HepG2 (cell line): ENCODE results near the gene CCNF. TPM values are rescaled to one million over a fixed set of nuclear protein-coding genes. Genes with fewer than 3 reads are reported as not detected.
A peak's percentile ranks its signal among the peaks of the same experiment; 100 is the strongest.

Experiments used
- HIVEP1 ChIP-seq: sonication (generic); formaldehyde crosslinking; IDR thresholded peaks from 2 replicates; pipeline ENCODE4 v1.4.0; 2020; ENCODE audit warnings: mild to moderate bottlenecking, missing genetic modification reagents
- HNRNPLL ChIP-seq: fragments of 200-400 bp; formaldehyde crosslinking; IDR thresholded peaks from 2 replicates; pipeline ENCODE4 v1.6.1; 2017; ENCODE audit warnings: mild to moderate bottlenecking, low read depth, low read length; ENCODE audit not compliant: poor library complexity, severe bottlenecking
- SAP130 ChIP-seq: IDR thresholded peaks from 2 replicates; pipeline ENCODE4 v1.6.1; 2016; ENCODE audit warnings: low read depth
- SYNCRIP ChIP-seq: fragments of 200-400 bp; formaldehyde crosslinking; IDR thresholded peaks from 2 replicates; pipeline ENCODE4 v1.6.1; 2018; ENCODE audit warnings: mild to moderate bottlenecking, low read depth, low read length; ENCODE audit not compliant: insufficient read depth
- TAF15 ChIP-seq: fragments of 200-400 bp; formaldehyde crosslinking; IDR thresholded peaks from one replicate; pipeline ENCODE4 v1.6.1; 2018; ENCODE audit warnings: mild to moderate bottlenecking, low read depth, low read length; ENCODE audit not compliant: poor library complexity, severe bottlenecking
- XBP1 ChIP-seq: sonication (generic); formaldehyde crosslinking; IDR thresholded peaks from 2 replicates; pipeline ENCODE4 v1.5.0; 2020; ENCODE audit warnings: missing genetic modification reagents
- ZBTB7B ChIP-seq: sonication (generic); formaldehyde crosslinking; IDR thresholded peaks from 2 replicates; pipeline ENCODE4 v1.4.0; 2020; ENCODE audit warnings: missing genetic modification reagents
- ZNF572 ChIP-seq: sonication (generic); formaldehyde crosslinking; IDR thresholded peaks from 2 replicates; pipeline ENCODE4 v1.5.1; 2020; ENCODE audit warnings: mild to moderate bottlenecking, missing genetic modification reagents
- ZNF619 ChIP-seq: sonication (generic); formaldehyde crosslinking; IDR thresholded peaks from 2 replicates; pipeline ENCODE4 v1.4.0; 2020; ENCODE audit warnings: mild to moderate bottlenecking, missing genetic modification reagents
- ZNF737 ChIP-seq: sonication (generic); formaldehyde crosslinking; IDR thresholded peaks from 2 replicates; pipeline ENCODE4 v1.5.0; 2020; ENCODE audit warnings: missing genetic modification reagents, mild to moderate bottlenecking, borderline replicate concordance
- ZSCAN25 ChIP-seq: sonication (generic); formaldehyde crosslinking; IDR thresholded peaks from 2 replicates; pipeline ENCODE4 v1.8.0; 2022; ENCODE audit warnings: mild to moderate bottlenecking, missing genetic modification reagents
- polyA plus RNA-seq, 8 experiments: library from polyadenylated mRNA; depleted of rRNA in 3 of 8; stranded (reverse) in 7 of 8; unstranded in 1 of 8; fragments of >200 nt; fragmentation: Illumina TruSeq in 4 of 8; extraction: Trizol in 4 of 8; gene quantifications; 2 replicates each; pipeline versions ENCODE4 v1.2.1 to v1.2.3, GENCODE V29; 2011 to 2016; ENCODE audit warnings: low read depth in 4 of 8, missing spikeins in 1 of 8, mixed read lengths in 1 of 8; ENCODE audit not compliant: insufficient read depth in 1 of 8
- total RNA-seq, 5 experiments: library from RNA; depleted of rRNA; stranded (reverse); fragments of >200 nt; fragmentation: Illumina TruSeq; extraction: Trizol; gene quantifications; 2 replicates each; pipeline ENCODE4 v1.2.3, GENCODE V29; 2016; ENCODE audit warnings: low read depth in 1 of 5
- TF ChIP-seq, protein P1 (sequence below): sonication (generic); formaldehyde crosslinking; IDR thresholded peaks from 2 replicates; pipeline ENCODE4 v1.4.0; 2020; ENCODE audit warnings: mild to moderate bottlenecking, missing genetic modification reagents
- TF ChIP-seq, protein P2 (sequence below): sonication (generic); formaldehyde crosslinking; IDR thresholded peaks from 2 replicates; pipeline ENCODE4 v1.5.1; 2020; ENCODE audit warnings: missing genetic modification reagents, mild to moderate bottlenecking, borderline replicate concordance
- TF ChIP-seq, protein P3 (sequence below): sonication (generic); formaldehyde crosslinking; IDR thresholded peaks from 2 replicates; pipeline ENCODE4 v1.4.0; 2020; ENCODE audit warnings: missing genetic modification reagents
- TF ChIP-seq, protein P4 (sequence below): sonication (generic); formaldehyde crosslinking; IDR thresholded peaks from 2 replicates; pipeline ENCODE4 v1.4.0; 2020; ENCODE audit warnings: missing genetic modification reagents

The CCNF gene
- total and polyA plus RNA-seq, 2 of the 13 experiments (the other 11 are each of a cell fraction or from before 2014, with no cell fraction given): 6.4 to 22.8 TPM

DNA sequence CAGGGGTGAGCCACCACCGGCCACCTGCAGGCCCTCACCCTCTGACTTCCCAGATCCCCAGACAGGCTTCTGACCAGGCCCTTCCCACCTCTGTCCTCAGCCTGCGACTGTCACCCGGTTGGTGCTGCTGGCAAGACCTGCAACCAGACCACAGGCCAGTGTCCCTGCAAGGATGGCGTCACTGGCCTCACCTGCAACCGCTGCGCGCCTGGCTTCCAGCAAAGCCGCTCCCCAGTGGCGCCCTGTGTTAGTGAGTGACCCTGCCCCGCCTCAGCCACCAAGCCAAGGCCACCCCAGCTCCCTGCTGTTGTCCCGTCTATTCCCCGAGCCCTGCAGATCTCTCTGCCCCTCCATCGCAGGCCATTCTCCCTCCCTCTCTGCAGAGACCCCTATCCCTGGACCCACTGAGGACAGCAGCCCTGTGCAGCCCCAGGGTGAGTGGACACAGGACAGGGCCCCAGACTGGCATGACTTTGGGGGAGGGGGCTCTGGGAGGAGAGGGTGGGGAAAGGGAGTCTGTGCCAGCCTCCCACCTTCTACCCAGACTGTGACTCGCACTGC is 43.7 kb downstream of the CCNF start (continued):
- TF ChIP-seq, protein P1, sequence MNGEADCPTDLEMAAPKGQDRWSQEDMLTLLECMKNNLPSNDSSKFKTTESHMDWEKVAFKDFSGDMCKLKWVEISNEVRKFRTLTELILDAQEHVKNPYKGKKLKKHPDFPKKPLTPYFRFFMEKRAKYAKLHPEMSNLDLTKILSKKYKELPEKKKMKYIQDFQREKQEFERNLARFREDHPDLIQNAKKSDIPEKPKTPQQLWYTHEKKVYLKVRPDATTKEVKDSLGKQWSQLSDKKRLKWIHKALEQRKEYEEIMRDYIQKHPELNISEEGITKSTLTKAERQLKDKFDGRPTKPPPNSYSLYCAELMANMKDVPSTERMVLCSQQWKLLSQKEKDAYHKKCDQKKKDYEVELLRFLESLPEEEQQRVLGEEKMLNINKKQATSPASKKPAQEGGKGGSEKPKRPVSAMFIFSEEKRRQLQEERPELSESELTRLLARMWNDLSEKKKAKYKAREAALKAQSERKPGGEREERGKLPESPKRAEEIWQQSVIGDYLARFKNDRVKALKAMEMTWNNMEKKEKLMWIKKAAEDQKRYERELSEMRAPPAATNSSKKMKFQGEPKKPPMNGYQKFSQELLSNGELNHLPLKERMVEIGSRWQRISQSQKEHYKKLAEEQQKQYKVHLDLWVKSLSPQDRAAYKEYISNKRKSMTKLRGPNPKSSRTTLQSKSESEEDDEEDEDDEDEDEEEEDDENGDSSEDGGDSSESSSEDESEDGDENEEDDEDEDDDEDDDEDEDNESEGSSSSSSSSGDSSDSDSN (CRISPR knock-in tag): peak; percentile 49
- TF ChIP-seq HNRNPLL (peak; percentile 12), ZNF619 (CRISPR knock-in tag) (0 out of 2 replicates have a peak, but pooled peaks have one; percentile 28), ZNF572 (CRISPR knock-in tag) (peak; percentile 48; the same call in 1 of the 2 replicates), TAF15 (peak; percentile 18), SAP130 (CRISPR knock-in tag) (peak; percentile 61; the same call in 1 of the 2 replicates), SYNCRIP (no peak), HIVEP1 (CRISPR knock-in tag) (0 out of 2 replicates have a peak, but pooled peaks have one; percentile 10), ZBTB7B (CRISPR knock-in tag) (0 out of 2 replicates have a peak, but pooled peaks have one; percentile 5), ZSCAN25 (peak; percentile 69; the same call in 1 of the 2 replicates), XBP1 (CRISPR knock-in tag) (no peak), ZNF737 (CRISPR knock-in tag) (0 out of 2 replicates have a peak, but pooled peaks have one; percentile 21)
- TF ChIP-seq, protein P2, sequence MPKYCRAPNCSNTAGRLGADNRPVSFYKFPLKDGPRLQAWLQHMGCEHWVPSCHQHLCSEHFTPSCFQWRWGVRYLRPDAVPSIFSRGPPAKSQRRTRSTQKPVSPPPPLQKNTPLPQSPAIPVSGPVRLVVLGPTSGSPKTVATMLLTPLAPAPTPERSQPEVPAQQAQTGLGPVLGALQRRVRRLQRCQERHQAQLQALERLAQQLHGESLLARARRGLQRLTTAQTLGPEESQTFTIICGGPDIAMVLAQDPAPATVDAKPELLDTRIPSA (CRISPR knock-in tag): no peak
- TF ChIP-seq, protein P3, sequence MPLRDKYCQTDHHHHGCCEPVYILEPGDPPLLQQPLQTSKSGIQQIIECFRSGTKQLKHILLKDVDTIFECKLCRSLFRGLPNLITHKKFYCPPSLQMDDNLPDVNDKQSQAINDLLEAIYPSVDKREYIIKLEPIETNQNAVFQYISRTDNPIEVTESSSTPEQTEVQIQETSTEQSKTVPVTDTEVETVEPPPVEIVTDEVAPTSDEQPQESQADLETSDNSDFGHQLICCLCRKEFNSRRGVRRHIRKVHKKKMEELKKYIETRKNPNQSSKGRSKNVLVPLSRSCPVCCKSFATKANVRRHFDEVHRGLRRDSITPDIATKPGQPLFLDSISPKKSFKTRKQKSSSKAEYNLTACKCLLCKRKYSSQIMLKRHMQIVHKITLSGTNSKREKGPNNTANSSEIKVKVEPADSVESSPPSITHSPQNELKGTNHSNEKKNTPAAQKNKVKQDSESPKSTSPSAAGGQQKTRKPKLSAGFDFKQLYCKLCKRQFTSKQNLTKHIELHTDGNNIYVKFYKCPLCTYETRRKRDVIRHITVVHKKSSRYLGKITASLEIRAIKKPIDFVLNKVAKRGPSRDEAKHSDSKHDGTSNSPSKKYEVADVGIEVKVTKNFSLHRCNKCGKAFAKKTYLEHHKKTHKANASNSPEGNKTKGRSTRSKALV: peak; percentile 78; the same call in 1 of the 2 replicates
- TF ChIP-seq, protein P4, sequence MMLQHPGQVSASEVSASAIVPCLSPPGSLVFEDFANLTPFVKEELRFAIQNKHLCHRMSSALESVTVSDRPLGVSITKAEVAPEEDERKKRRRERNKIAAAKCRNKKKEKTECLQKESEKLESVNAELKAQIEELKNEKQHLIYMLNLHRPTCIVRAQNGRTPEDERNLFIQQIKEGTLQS (CRISPR knock-in tag): peak; percentile 10; the same call in 1 of the 2 replicates
